HG02763 (cell line): ENCODE data around the gene CACNA1A.
"Not testable (repeated sequence)": the region's sequence is repeated elsewhere in the genome, so short reads cannot be mapped to it uniquely, and the experiment has no call there.

Experiments used
- ATAC-seq: cut with Tn5 transposase; IDR thresholded peaks from one replicate; pipeline ENCODE4 v1.9.1; 2021; ENCODE audit warnings: mild to moderate bottlenecking, moderate library complexity; ENCODE audit not compliant: unreplicated experiment

CACNA1A gene

GRCh38 chr19:13283871-13284270 is 222.4 kb downstream of the CACNA1A start:
- ATAC-seq, result no peak

- ATAC-seq, result no peak
Observed at GRCh38 chr19:13282486-13283065, 223.7 kb downstream of the CACNA1A start.

GRCh38 chr19:13281567-13282291 is 224.6 kb downstream of the CACNA1A start:
- ATAC-seq, result no peak

GRCh38 chr19:13277104-13277809 is 229.0 kb downstream of the CACNA1A start:
- ATAC-seq, result peak; percentile 62

- no peak for ATAC-seq
Observed at GRCh38 chr19:13275016-13275722, 231.1 kb downstream of the CACNA1A start.

- no peak for ATAC-seq
Observed at GRCh38 chr19:13270514-13271105, 235.7 kb downstream of the CACNA1A start.

GRCh38 chr19:13269348-13269747 is 236.9 kb downstream of the CACNA1A start:
- no peak for ATAC-seq

GRCh38 chr19:13267889-13268288 is 238.4 kb downstream of the CACNA1A start:
- no peak for ATAC-seq

GRCh38 chr19:13267131-13267530 is 239.1 kb downstream of the CACNA1A start:
- no peak for ATAC-seq

- no peak for ATAC-seq
Observed at GRCh38 chr19:13262450-13262849, 243.8 kb downstream of the CACNA1A start.

- peak; percentile 75 for ATAC-seq
Observed at GRCh38 chr19:13260883-13261653, 245.2 kb downstream of the CACNA1A start.

- no peak for ATAC-seq
Observed at GRCh38 chr19:13256918-13257317, 249.4 kb downstream of the CACNA1A start.

GRCh38 chr19:13256398-13256797 is 249.9 kb downstream of the CACNA1A start:
- not testable (repeated sequence) for ATAC-seq

- ATAC-seq, result no peak
Observed at GRCh38 chr19:13255719-13256059, 250.6 kb downstream of the CACNA1A start.

GRCh38 chr19:13255041-13255718 is 251.1 kb downstream of the CACNA1A start:
- ATAC-seq, result no peak

- ATAC-seq, result no peak
Observed at GRCh38 chr19:13252569-13253335, 253.5 kb downstream of the CACNA1A start.

- ATAC-seq, result no peak
Observed at GRCh38 chr19:13244920-13245319, 261.4 kb downstream of the CACNA1A start.

GRCh38 chr19:13241231-13242104 is 264.8 kb downstream of the CACNA1A start:
- no peak for ATAC-seq
